ENCODE measurements around the gene ZNF526. TPM values are rescaled to one million over a fixed set of nuclear protein-coding genes. Genes with fewer than 3 reads are reported as not detected.

Gene ZNF526
- total and polyA plus RNA-seq, 9 of the 15 experiments (the other 6 are each of a cell fraction or from before 2014, with no cell fraction given), result 1.3 to 17.9 (median 6.2) TPM

DNA sequence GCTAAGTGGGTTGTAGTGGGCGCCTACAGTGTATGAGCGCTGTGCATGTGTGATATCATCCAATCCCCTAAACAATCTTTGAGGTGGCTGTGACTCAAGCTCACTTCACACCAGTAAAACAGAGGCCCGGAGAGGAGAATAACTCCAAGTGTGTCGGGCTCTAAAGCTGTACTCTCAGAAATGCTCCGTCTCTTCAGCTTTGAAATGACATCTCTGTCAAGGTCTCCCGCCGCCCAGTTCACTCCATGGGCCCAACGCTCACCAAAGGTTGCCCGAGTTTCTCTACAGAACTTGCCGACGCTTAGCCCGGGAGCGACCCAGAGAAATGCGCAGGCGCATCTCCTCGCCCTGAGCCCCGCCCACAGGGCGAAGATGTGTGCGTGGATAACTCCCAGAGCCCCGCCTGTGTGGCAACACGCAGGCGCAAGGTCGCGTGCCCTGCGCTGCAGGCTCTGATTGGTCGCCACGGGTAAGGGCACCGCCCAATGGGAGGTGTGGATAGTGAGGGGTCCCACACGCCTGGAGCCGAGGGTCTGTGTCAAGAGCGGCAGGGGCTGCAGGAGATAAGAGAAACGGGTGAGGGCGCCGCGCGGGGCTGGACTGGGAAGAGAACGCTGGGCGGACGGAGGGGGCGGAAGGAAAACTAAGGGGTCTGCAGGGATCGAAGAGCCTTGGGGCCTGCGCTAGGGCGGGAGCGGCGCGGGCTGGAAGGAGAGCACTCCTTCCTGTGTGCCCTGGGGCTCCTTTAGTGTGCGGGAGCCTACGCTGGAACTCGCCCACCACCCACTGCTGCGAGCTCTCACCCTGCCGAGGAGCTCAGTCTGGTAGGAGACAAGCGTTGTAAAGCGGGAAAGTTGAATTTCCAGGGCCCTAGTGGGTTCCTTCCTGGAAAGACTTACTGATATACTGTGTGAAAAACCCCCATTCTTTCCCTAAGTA is at the start of gene ZNF526 (continued):
- TF ChIP-seq, protein P1, sequence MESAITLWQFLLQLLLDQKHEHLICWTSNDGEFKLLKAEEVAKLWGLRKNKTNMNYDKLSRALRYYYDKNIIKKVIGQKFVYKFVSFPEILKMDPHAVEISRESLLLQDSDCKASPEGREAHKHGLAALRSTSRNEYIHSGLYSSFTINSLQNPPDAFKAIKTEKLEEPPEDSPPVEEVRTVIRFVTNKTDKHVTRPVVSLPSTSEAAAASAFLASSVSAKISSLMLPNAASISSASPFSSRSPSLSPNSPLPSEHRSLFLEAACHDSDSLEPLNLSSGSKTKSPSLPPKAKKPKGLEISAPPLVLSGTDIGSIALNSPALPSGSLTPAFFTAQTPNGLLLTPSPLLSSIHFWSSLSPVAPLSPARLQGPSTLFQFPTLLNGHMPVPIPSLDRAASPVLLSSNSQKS (CRISPR knock-in tag; IDR thresholded peaks at IDR 0.05), result no peak
- TF ChIP-seq BCL6 (CRISPR knock-in tag; IDR thresholded peaks at IDR 0.05) (no peak), ZNF165 (CRISPR knock-in tag; IDR thresholded peaks at IDR 0.05; ENCODE audit: borderline replicate concordance) (no peak), ZNF583 (CRISPR knock-in tag; IDR thresholded peaks at IDR 0.05) (no peak), SIN3B (IDR thresholded peaks at IDR 0.05; ENCODE audit: low read depth) (peak; percentile 89), MTA1 (IDR thresholded peaks at IDR 0.05; ENCODE audit: borderline replicate concordance) (no peak), KDM1A (IDR thresholded peaks at IDR 0.05) (no peak), DDX20 (tag; IDR thresholded peaks at IDR 0.05; ENCODE audit: low read depth) (no peak), CHD4 (IDR thresholded peaks at IDR 0.05; ENCODE audit: insufficient read depth, insufficient replicate concordance, low read depth, low read length, poor library complexity, severe bottlenecking) (no peak), ZNF586 (CRISPR knock-in tag; conservative IDR thresholded peaks at IDR 0.05) (no peak)
- TF ChIP-seq, protein P2, sequence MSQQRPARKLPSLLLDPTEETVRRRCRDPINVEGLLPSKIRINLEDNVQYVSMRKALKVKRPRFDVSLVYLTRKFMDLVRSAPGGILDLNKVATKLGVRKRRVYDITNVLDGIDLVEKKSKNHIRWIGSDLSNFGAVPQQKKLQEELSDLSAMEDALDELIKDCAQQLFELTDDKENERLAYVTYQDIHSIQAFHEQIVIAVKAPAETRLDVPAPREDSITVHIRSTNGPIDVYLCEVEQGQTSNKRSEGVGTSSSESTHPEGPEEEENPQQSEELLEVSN (IDR thresholded peaks at IDR 0.05; ENCODE audit: borderline replicate concordance in 1 of 2, extremely low read depth in 1 of 2, insufficient read depth in 1 of 2, insufficient read length in 1 of 2, low read depth in 1 of 2, low read length in 1 of 2, poor library complexity in 1 of 2, severe bottlenecking in 1 of 2), result peak; percentile 19 to 57
- TF ChIP-seq, protein P3, sequence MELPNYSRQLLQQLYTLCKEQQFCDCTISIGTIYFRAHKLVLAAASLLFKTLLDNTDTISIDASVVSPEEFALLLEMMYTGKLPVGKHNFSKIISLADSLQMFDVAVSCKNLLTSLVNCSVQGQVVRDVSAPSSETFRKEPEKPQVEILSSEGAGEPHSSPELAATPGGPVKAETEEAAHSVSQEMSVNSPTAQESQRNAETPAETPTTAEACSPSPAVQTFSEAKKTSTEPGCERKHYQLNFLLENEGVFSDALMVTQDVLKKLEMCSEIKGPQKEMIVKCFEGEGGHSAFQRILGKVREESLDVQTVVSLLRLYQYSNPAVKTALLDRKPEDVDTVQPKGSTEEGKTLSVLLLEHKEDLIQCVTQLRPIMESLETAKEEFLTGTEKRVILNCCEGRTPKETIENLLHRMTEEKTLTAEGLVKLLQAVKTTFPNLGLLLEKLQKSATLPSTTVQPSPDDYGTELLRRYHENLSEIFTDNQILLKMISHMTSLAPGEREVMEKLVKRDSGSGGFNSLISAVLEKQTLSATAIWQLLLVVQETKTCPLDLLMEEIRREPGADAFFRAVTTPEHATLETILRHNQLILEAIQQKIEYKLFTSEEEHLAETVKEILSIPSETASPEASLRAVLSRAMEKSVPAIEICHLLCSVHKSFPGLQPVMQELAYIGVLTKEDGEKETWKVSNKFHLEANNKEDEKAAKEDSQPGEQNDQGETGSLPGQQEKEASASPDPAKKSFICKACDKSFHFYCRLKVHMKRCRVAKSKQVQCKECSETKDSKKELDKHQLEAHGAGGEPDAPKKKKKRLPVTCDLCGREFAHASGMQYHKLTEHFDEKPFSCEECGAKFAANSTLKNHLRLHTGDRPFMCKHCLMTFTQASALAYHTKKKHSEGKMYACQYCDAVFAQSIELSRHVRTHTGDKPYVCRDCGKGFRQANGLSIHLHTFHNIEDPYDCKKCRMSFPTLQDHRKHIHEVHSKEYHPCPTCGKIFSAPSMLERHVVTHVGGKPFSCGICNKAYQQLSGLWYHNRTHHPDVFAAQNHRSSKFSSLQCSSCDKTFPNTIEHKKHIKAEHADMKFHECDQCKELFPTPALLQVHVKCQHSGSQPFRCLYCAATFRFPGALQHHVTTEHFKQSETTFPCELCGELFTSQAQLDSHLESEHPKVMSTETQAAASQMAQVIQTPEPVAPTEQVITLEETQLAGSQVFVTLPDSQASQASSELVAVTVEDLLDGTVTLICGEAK (IDR thresholded peaks at IDR 0.05), result no peak
- TF ChIP-seq, protein P3 (CRISPR knock-in tag; IDR thresholded peaks at IDR 0.05), result no peak
- TF ChIP-seq, protein P4, sequence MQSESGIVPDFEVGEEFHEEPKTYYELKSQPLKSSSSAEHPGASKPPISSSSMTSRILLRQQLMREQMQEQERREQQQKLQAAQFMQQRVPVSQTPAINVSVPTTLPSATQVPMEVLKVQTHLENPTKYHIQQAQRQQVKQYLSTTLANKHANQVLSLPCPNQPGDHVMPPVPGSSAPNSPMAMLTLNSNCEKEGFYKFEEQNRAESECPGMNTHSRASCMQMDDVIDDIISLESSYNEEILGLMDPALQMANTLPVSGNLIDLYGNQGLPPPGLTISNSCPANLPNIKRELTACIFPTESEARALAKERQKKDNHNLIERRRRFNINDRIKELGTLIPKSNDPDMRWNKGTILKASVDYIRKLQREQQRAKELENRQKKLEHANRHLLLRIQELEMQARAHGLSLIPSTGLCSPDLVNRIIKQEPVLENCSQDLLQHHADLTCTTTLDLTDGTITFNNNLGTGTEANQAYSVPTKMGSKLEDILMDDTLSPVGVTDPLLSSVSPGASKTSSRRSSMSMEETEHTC (IDR thresholded peaks at IDR 0.05), result no peak

All from K562 (cell line).